Spinal cord (tissue), 10 donors: ENCODE data around the gene MMAB. TPM values are rescaled to one million over a fixed set of nuclear protein-coding genes. Genes with fewer than 3 reads are reported as not detected.

ENCODE experiments used
- DNase-seq, 6 donors: peaks; one replicate each; pipeline versions ENCODE4 v3.0.0 to v3.0.0-alpha.2; 2013 to 2015; ENCODE audit warnings: low spot score in 6 of 6, low read depth in 4 of 6
- H3K27ac ChIP-seq: one replicate; pipeline ENCODE4 v1.5.1; 2013; ENCODE audit warnings: low read depth, low read length, control low read depth
- H3K27me3 ChIP-seq: one replicate; pipeline ENCODE4 v1.6.1; 2013; ENCODE audit warnings: low read length; ENCODE audit not compliant: control insufficient read depth, insufficient read depth
- H3K36me3 ChIP-seq: one replicate; pipeline ENCODE4 v1.6.1; 2013; ENCODE audit warnings: low read length; ENCODE audit not compliant: control insufficient read depth, insufficient read depth
- H3K4me1 ChIP-seq: one replicate; pipeline ENCODE4 v1.6.1; 2013; ENCODE audit warnings: low read length; ENCODE audit not compliant: control insufficient read depth, insufficient read depth
- H3K4me3 ChIP-seq: one replicate; pipeline ENCODE4 v1.5.1; 2013; ENCODE audit warnings: low read depth, low read length, control low read depth
- H3K9me3 ChIP-seq: one replicate; pipeline ENCODE4 v1.6.1; 2013; ENCODE audit warnings: low read length; ENCODE audit not compliant: control insufficient read depth, insufficient read depth
- WGBS: methylation state at CpG from one replicate; pipeline ENCODE4 v1.1.5; 2013; ENCODE audit warnings: missing lambda C conversion rate; ENCODE audit not compliant: insufficient coverage; 5-methylcytosine and 5-hydroxymethylcytosine counted together
- polyA plus RNA-seq, 2 donors: library from polyadenylated mRNA; unstranded; fragments of 120-200 nt; gene quantifications; one replicate each; pipeline ENCODE4 v1.2.1, GENCODE V29; 2013; ENCODE audit not compliant: insufficient read length in 2 of 2
- total RNA-seq, 2 donors: library from RNA; depleted of rRNA in 1 of 2; stranded (reverse); fragments of 120-200 nt in 1 of 2; fragments of >200 nt in 1 of 2; gene quantifications; one replicate each; pipeline versions ENCODE4 v1.2.3 to v1.2.4, GENCODE V29; 2013 to 2014
- donor health status: healthy.

Gene MMAB
- total and polyA plus RNA-seq, 4 donors: 21.9 to 59.8 (median 54.2) TPM

- H3K9me3 ChIP-seq: no peaks in the 10 kb centered on the region
- no peak for DNase-seq
- H3K4me3 ChIP-seq: no peak overlapping the region
- no peaks in the 10 kb centered on the region for H3K27me3 ChIP-seq
- H3K36me3 ChIP-seq: peaks cover 65% of the 10 kb centered on the region
- no peak overlapping the region for H3K27ac ChIP-seq
- WGBS: 90% methylated on average over 19 of the region's 24 CpGs
- peaks cover 16% of the 10 kb centered on the region for H3K4me1 ChIP-seq
Measured at GRCh38 chr12:109596418-109597244, 23.3 kb upstream of the MMAB start.

- Histone ChIP-seq H3K27me3 (no peaks in the 10 kb centered on the region), H3K36me3 (peaks cover 77% of the 10 kb centered on the region), H3K4me1 (peaks cover 16% of the 10 kb centered on the region), H3K9me3 (no peaks in the 10 kb centered on the region), H3K27ac (no peak overlapping the region), H3K4me3 (no peak overlapping the region)
- 86% methylated on average over 8 of the region's 10 CpGs for WGBS
- DNase-seq: no peak
Measured at GRCh38 chr12:109595321-109595902, 22.1 kb upstream of the MMAB start.

- Histone ChIP-seq H3K27me3 (no peaks in the 10 kb centered on the region), H3K4me3 (no peak overlapping the region), H3K9me3 (no peaks in the 10 kb centered on the region), H3K4me1 (peaks cover 16% of the 10 kb centered on the region), H3K36me3 (peaks cover 79% of the 10 kb centered on the region), H3K27ac (no peak overlapping the region)
- DNase-seq: no peak
- 91% methylated on average over 15 of the region's 15 CpGs for WGBS
Measured at GRCh38 chr12:109594556-109595317, 21.4 kb upstream of the MMAB start.

GRCh38 chr12:109592905-109593272 is 19.6 kb upstream of the MMAB start:
- no peak overlapping the region for H3K27ac ChIP-seq
- no peaks in the 10 kb centered on the region for H3K27me3 ChIP-seq
- H3K4me1 ChIP-seq: peaks cover 7% of the 10 kb centered on the region
- H3K36me3 ChIP-seq: peaks cover 87% of the 10 kb centered on the region
- H3K4me3 ChIP-seq: no peak overlapping the region
- 93% methylated on average over 8 of the region's 9 CpGs for WGBS
- peak in 1 of 6 donors; percentile 48 for DNase-seq
- H3K9me3 ChIP-seq: no peaks in the 10 kb centered on the region

DNA sequence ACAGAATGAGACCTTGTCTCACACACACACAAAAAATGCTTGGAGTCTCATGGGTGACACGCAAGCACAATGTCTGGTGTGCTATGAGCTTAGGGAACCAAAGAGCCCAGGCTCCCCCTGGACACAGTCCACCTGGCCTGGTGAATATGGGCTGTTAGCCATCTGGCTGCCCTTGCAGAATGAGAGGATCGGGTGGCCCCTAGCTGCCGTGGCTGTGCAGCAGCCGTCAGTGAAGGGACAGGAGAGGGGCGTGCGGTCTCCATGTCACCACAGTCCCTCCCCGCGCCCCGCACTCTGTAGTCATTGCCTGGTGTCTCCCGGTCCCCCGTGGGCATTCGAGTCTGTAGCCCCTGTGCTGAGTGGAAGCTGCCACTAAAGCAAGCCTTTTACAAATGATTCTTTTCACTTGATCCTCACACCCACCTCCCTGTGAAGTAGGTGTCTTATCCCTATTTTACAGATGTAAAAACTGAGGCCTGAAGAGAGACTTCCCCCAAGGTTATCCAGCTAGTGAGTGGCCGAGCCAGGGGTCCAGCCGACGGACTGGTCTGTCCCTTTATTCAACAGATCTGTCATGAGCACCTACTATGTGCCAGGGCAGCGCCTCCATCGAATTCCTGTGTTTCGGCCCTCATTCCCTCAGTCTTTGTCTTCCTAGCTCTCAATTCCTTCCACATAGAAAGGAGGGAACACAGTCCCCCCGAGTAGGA is 19.0 kb upstream of the MMAB start:
- 84% methylated on average over 11 of the region's 19 CpGs for WGBS
- H3K4me3 ChIP-seq: no peak overlapping the region

GRCh38 chr12:109591041-109591440 is 17.7 kb upstream of the MMAB start:
- H3K36me3 ChIP-seq: peaks cover 91% of the 10 kb centered on the region
- DNase-seq: no peak
- H3K27me3 ChIP-seq: no peaks in the 10 kb centered on the region
- H3K4me3 ChIP-seq: no peak overlapping the region
- 82% methylated on average over 5 of the region's 10 CpGs for WGBS
- no peaks in the 10 kb centered on the region for H3K9me3 ChIP-seq
- no peaks in the 10 kb centered on the region for H3K4me1 ChIP-seq
- no peak overlapping the region for H3K27ac ChIP-seq

More for the DNA sequence above, 19.0 kb upstream of the MMAB start:
- Histone ChIP-seq H3K27ac (no peak overlapping the region), H3K36me3 (peaks cover 90% of the 10 kb centered on the region), H3K4me1 (peaks cover 2% of the 10 kb centered on the region), H3K27me3 (no peaks in the 10 kb centered on the region), H3K9me3 (no peaks in the 10 kb centered on the region)
- DNase-seq: no peak

- H3K9me3 ChIP-seq: no peaks in the 10 kb centered on the region
- no peak for DNase-seq
- H3K36me3 ChIP-seq: peaks cover 91% of the 10 kb centered on the region
- no peak overlapping the region for H3K27ac ChIP-seq
- H3K4me1 ChIP-seq: no peaks in the 10 kb centered on the region
- no peak overlapping the region for H3K4me3 ChIP-seq
- 99% methylated on average over 8 of the region's 8 CpGs for WGBS
- no peaks in the 10 kb centered on the region for H3K27me3 ChIP-seq
Measured at GRCh38 chr12:109590566-109590965, 17.3 kb upstream of the MMAB start.

DNA sequence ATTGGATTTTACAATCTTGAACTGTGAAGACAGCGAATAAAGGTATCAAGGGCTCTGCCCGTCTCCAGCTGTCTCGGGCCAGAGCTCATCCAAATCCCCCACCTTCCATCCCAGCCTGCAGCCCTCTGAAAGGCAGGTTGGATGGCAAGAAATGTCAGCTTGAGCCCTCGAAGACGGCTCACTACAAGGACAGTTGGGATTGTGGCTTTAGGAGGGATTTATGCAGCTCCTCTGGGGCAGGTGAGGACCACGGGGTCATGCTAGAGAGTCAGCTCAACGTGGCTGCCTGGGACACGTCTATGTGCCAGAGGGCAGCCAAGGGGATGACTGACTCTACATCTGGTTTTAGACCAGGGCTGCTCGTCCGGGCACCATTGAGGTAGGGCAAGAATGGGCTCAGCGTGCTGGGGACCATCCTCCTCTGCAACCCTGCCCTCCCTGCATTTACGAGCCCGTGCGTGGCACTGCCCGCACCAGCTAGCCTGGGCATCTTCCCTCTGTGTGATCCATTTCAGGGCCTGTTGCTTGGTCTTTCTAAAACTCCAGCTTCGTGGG is 16.5 kb upstream of the MMAB start:
- Histone ChIP-seq H3K27ac (no peak overlapping the region), H3K9me3 (no peaks in the 10 kb centered on the region), H3K36me3 (peaks cover 91% of the 10 kb centered on the region), H3K4me1 (no peaks in the 10 kb centered on the region), H3K4me3 (no peak overlapping the region), H3K27me3 (no peaks in the 10 kb centered on the region)
- 93% methylated on average over 13 of the region's 16 CpGs for WGBS
- DNase-seq: no peak

- Histone ChIP-seq H3K36me3 (peaks cover 93% of the 10 kb centered on the region), H3K27ac (no peak overlapping the region), H3K9me3 (no peaks in the 10 kb centered on the region), H3K4me3 (no peak overlapping the region), H3K27me3 (no peaks in the 10 kb centered on the region), H3K4me1 (no peaks in the 10 kb centered on the region)
- DNase-seq: no peak
- WGBS: 66% methylated on average over 3 of the region's 7 CpGs
Measured at GRCh38 chr12:109589240-109589590, 15.9 kb upstream of the MMAB start.
